Tibial nerve (tissue), 4 donors: ENCODE results near the gene SLX4.

ENCODE experiments used
- EP300 ChIP-seq, 2 donors: sonication (generic); formaldehyde crosslinking; IDR thresholded peaks; one replicate each; pipeline ENCODE4 v1.6.1; 2017; ENCODE audit warnings: antibody characterized with exemption in 2 of 2, mild to moderate bottlenecking in 1 of 2
- POLR2A ChIP-seq, 2 donors: fragments of 450-650 bp; IDR thresholded peaks; one replicate each; pipeline ENCODE4 v1.6.1; 2017; ENCODE audit warnings: antibody characterized with exemption in 2 of 2, mild to moderate bottlenecking in 2 of 2, moderate library complexity in 2 of 2
- TF ChIP-seq, protein P1 (sequence below), 5 experiments: fragments of 200-600 bp in 3 of 5; fragments of 450-650 bp in 2 of 5; sonication (generic) in 3 of 5; IDR thresholded peaks; one replicate each; pipeline ENCODE4 v1.5.1; 2016 to 2019; ENCODE audit warnings: antibody characterized with exemption in 5 of 5, mild to moderate bottlenecking in 3 of 5, moderate library complexity in 2 of 5

DNA sequence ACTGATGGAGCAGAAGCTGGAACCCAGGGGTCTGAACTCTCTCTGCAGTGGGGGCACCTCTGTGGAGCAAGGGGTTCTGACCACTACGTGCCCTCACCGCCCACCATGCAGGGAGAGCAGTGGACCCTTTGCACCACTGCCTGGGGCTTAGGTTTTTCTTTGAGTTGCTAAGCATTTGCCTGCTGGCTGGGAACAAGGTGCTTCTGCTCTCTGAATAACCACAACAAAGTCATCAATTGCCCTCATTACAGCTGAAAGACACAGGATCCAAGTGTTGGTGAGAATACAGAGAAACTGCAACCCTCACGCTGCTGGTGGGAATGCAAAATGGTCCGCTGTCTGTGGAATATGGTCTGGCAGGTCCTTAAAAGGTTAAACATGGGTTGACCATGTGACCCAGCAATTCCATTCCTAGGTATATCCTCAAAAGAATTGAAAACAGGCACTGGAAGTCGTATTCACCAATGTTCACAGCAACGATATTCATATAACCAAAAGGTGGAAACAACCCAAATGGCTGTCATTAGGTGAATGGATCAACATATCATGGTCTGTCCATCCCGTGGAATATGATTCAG is 57.0 kb downstream of the SLX4 start:
- TF ChIP-seq EP300 (IDR thresholded peaks at IDR 0.05): no peak
- TF ChIP-seq, protein P1, sequence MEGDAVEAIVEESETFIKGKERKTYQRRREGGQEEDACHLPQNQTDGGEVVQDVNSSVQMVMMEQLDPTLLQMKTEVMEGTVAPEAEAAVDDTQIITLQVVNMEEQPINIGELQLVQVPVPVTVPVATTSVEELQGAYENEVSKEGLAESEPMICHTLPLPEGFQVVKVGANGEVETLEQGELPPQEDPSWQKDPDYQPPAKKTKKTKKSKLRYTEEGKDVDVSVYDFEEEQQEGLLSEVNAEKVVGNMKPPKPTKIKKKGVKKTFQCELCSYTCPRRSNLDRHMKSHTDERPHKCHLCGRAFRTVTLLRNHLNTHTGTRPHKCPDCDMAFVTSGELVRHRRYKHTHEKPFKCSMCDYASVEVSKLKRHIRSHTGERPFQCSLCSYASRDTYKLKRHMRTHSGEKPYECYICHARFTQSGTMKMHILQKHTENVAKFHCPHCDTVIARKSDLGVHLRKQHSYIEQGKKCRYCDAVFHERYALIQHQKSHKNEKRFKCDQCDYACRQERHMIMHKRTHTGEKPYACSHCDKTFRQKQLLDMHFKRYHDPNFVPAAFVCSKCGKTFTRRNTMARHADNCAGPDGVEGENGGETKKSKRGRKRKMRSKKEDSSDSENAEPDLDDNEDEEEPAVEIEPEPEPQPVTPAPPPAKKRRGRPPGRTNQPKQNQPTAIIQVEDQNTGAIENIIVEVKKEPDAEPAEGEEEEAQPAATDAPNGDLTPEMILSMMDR (IDR thresholded peaks at IDR 0.05): no peak
- TF ChIP-seq POLR2A (IDR thresholded peaks at IDR 0.05): no peak
